H9 (cell line): ENCODE data around the gene CUEDC2. TPM values are rescaled to one million over a fixed set of nuclear protein-coding genes. Genes with fewer than 3 reads are reported as not detected.

ENCODE experiments used
- DNase-seq: peaks from one replicate; pipeline ENCODE4 v3.0.0-alpha.2; 2017
- H2AFZ ChIP-seq: one replicate; pipeline ENCODE4 v1.6.1; 2013; ENCODE audit warnings: mild to moderate bottlenecking, low read length, control low read depth, moderate library complexity
- H2AK5ac ChIP-seq: 2 replicates; pipeline ENCODE4 v1.6.1; 2013; ENCODE audit warnings: low read length, control low read depth, mixed read lengths; ENCODE audit not compliant: insufficient read length
- H2BK120ac ChIP-seq: one replicate; pipeline ENCODE4 v1.6.1; 2013; ENCODE audit warnings: low read depth, mild to moderate bottlenecking, low read length, control low read depth, inconsistent platforms; ENCODE audit not compliant: poor library complexity, severe bottlenecking
- H2BK12ac ChIP-seq: 2 replicates; pipeline ENCODE4 v1.6.1; 2013; ENCODE audit warnings: low read length, control low read depth, mixed read lengths, low read depth; ENCODE audit not compliant: insufficient read length
- H2BK15ac ChIP-seq: 2 replicates; pipeline ENCODE4 v1.6.1; 2013; ENCODE audit warnings: low read depth, low read length, control low read depth
- H2BK20ac ChIP-seq: one replicate; pipeline ENCODE4 v1.6.1; 2013; ENCODE audit warnings: low read depth, mild to moderate bottlenecking, low read length, control low read depth, inconsistent platforms; ENCODE audit not compliant: poor library complexity, severe bottlenecking
- H2BK5ac ChIP-seq: 2 replicates; pipeline ENCODE4 v1.6.1; 2013; ENCODE audit warnings: low read length, control low read depth, mixed read lengths; ENCODE audit not compliant: insufficient read length
- H3K14ac ChIP-seq: 2 replicates; pipeline ENCODE4 v1.6.1; 2013; ENCODE audit warnings: low read length, control low read depth; ENCODE audit not compliant: insufficient read depth
- H3K18ac ChIP-seq: 2 replicates; pipeline ENCODE4 v1.6.1; 2013; ENCODE audit warnings: low read depth, mild to moderate bottlenecking, mixed read lengths, low read length, control low read depth; ENCODE audit not compliant: insufficient read length
- H3K23ac ChIP-seq: 2 replicates; pipeline ENCODE4 v1.6.1; 2013; ENCODE audit warnings: low read length, control low read depth, mixed read lengths, low read depth; ENCODE audit not compliant: insufficient read length
- H3K23me2 ChIP-seq: 2 replicates; pipeline ENCODE4 v1.6.1; 2013; ENCODE audit warnings: low read depth, mild to moderate bottlenecking, mixed read lengths, low read length, control low read depth; ENCODE audit not compliant: insufficient read length, poor library complexity, severe bottlenecking
- H3K27ac ChIP-seq: 2 replicates; pipeline ENCODE4 v1.5.1; 2013; ENCODE audit warnings: low read length, control low read depth, mixed read lengths, low read depth; ENCODE audit not compliant: insufficient read length
- H3K27me3 ChIP-seq: 2 replicates; pipeline ENCODE4 v1.6.1; 2013; ENCODE audit warnings: low read length, control low read depth, inconsistent platforms; ENCODE audit not compliant: insufficient read depth
- H3K4ac ChIP-seq: 2 replicates; pipeline ENCODE4 v1.6.1; 2013; ENCODE audit warnings: low read depth, mild to moderate bottlenecking, control low read depth, inconsistent platforms, low read length, moderate library complexity
- H3K4me1 ChIP-seq: 2 replicates; pipeline ENCODE4 v1.6.1; 2013; ENCODE audit warnings: low read length, control low read depth, inconsistent platforms; ENCODE audit not compliant: insufficient read depth
- H3K4me2 ChIP-seq: 2 replicates; pipeline ENCODE4 v1.6.1; 2013; ENCODE audit warnings: low read length, control low read depth, mixed read lengths; ENCODE audit not compliant: insufficient read length, insufficient read depth
- H3K56ac ChIP-seq: 2 replicates; pipeline ENCODE4 v1.6.1; 2013; ENCODE audit warnings: low read depth, mild to moderate bottlenecking, mixed read lengths, low read length, control low read depth; ENCODE audit not compliant: insufficient read length
- H3K79me1 ChIP-seq: 2 replicates; pipeline ENCODE4 v1.6.1; 2013; ENCODE audit warnings: low read depth, mild to moderate bottlenecking, moderate library complexity, low read length, control low read depth, inconsistent platforms; ENCODE audit not compliant: insufficient read depth, poor library complexity, severe bottlenecking
- H3K79me2 ChIP-seq: 2 replicates; pipeline ENCODE4 v1.6.1; 2013; ENCODE audit warnings: low read length, control low read depth, inconsistent platforms; ENCODE audit not compliant: insufficient read depth
- H3K9ac ChIP-seq: 2 replicates; pipeline ENCODE4 v1.6.1; 2013; ENCODE audit warnings: low read length, control low read depth, mixed read lengths; ENCODE audit not compliant: insufficient read length; ENCODE audit errors: extremely low read depth
- H3K9me3 ChIP-seq: one replicate; pipeline ENCODE4 v1.6.1; 2013; ENCODE audit warnings: low read depth, low read length, inconsistent platforms; ENCODE audit not compliant: control insufficient read depth
- H3T11ph ChIP-seq: one replicate; pipeline ENCODE4 v1.6.1; 2013; ENCODE audit warnings: mild to moderate bottlenecking, low read length, control low read depth, inconsistent platforms
- H4K20me1 ChIP-seq: one replicate; pipeline ENCODE4 v1.6.1; 2013; ENCODE audit not compliant: control insufficient read depth, insufficient read length, insufficient read depth
- H4K5ac ChIP-seq: 2 replicates; pipeline ENCODE4 v1.6.1; 2013; ENCODE audit warnings: low read depth, mild to moderate bottlenecking, mixed read lengths, low read length, control low read depth; ENCODE audit not compliant: insufficient read length
- H4K8ac ChIP-seq: replicated peaks from 2 replicates; pipeline ENCODE4 v1.6.1; 2013; ENCODE audit warnings: low read length, control low read depth, mixed read lengths, low read depth; ENCODE audit not compliant: insufficient read length
- H4K91ac ChIP-seq: 2 replicates; pipeline ENCODE4 v1.6.1; 2013; ENCODE audit warnings: low read depth, mild to moderate bottlenecking, moderate library complexity, mixed read lengths, low read length, control low read depth; ENCODE audit not compliant: insufficient read length
- H3K27ac Mint-ChIP-seq, 3 experiments: 2 replicates in 2 of 3; 3 replicates in 1 of 3; pipeline ENCODE4 v1.8.0; 2020 to 2021; ENCODE audit warnings: mixed read lengths in 3 of 3, mild to moderate bottlenecking in 1 of 3, moderate library complexity in 1 of 3
- H3K27me3 Mint-ChIP-seq: 2 replicates; pipeline ENCODE4 v1.8.0; 2021; ENCODE audit warnings: low read depth, mild to moderate bottlenecking, moderate library complexity, mixed read lengths
- H3K36me3 Mint-ChIP-seq, 3 experiments: 2 replicates in 2 of 3; 3 replicates in 1 of 3; pipeline ENCODE4 v1.8.0; 2020 to 2021; ENCODE audit warnings: low read depth in 3 of 3, mixed read lengths in 3 of 3; ENCODE audit not compliant: insufficient read depth in 1 of 3
- H3K4me1 Mint-ChIP-seq, 2 experiments: 2 replicates each; pipeline ENCODE4 v1.8.0; 2020; ENCODE audit warnings: mixed read lengths in 2 of 2
- H3K4me3 Mint-ChIP-seq, 2 experiments: 2 replicates in 1 of 2; 3 replicates in 1 of 2; pipeline ENCODE4 v1.8.0; 2020 to 2021; ENCODE audit warnings: mild to moderate bottlenecking in 2 of 2, mixed read lengths in 2 of 2, moderate library complexity in 1 of 2
- H3K9me3 Mint-ChIP-seq, 2 experiments: 2 replicates in 1 of 2; 3 replicates in 1 of 2; pipeline ENCODE4 v1.8.0; 2020; ENCODE audit warnings: mild to moderate bottlenecking in 2 of 2, mixed read lengths in 2 of 2, moderate library complexity in 1 of 2
- WGBS: extraction: QIAGEN DNeasy Blood & Tissue Kit; methylation state at CpG from one replicate; pipeline ENCODE4 v1.1.7; 2013; ENCODE audit warnings: missing lambda C conversion rate, low lambda C conversion rate, mixed read lengths; ENCODE audit not compliant: insufficient read length; ENCODE audit errors: extremely low coverage; 5-methylcytosine and 5-hydroxymethylcytosine counted together
- total RNA-seq: library from RNA; stranded (reverse); gene quantifications from 2 replicates; pipeline ENCODE4 v1.2.1, GENCODE V29; 2021
- TF ChIP-seq, protein P1 (sequence below): fragments of 200-600 bp; sonication (generic); conservative IDR thresholded peaks from 3 replicates; pipeline ENCODE4 v1.8.0; 2021; ENCODE audit warnings: antibody characterized with exemption, mild to moderate bottlenecking

The CUEDC2 gene
- total RNA-seq, 1 experiment from 2014 or later: 41.2 TPM

GRCh38 chr10:102461187-102462054, 29.0 kb upstream of the CUEDC2 start:
- no peak overlapping the region for H2AK5ac ChIP-seq
- H4K20me1 ChIP-seq: no peaks in the 10 kb centered on the region
- WGBS: no CpG with 5 or more reads among the region's 54 CpGs
- H3K27ac ChIP-seq: peak overlapping the region; percentile 16
- H4K91ac ChIP-seq: no peak overlapping the region
- H4K8ac ChIP-seq: no peak overlapping the region
- Mint-ChIP-seq H3K4me3 (peak overlapping the region; percentile 76 to 95), H3K9me3 (no peaks in the 10 kb centered on the region), H3K36me3 (peaks cover 0 to 4% (median 2%) of the 10 kb centered on the region in 3 experiments; a peak in 3 of 7 replicates), H3K27ac (peak overlapping the region; percentile 79 to 97 (median 91); a peak in 6 of 7 replicates), H3K4me1 (peaks cover 41 to 51% of the 10 kb centered on the region in 2 experiments), H3K27me3 (peaks cover 16% of the 10 kb centered on the region)
- H3K4me2 ChIP-seq: peak overlapping the region; percentile 83
- peaks cover 10% of the 10 kb centered on the region for H3K23me2 ChIP-seq
- H2BK5ac ChIP-seq: peak overlapping the region; percentile 32
- H3K4me1 ChIP-seq: peaks cover 3% of the 10 kb centered on the region
- H2BK20ac ChIP-seq: peak overlapping the region; percentile 76
- peak overlapping the region; percentile 81 for H3T11ph ChIP-seq
- DNase-seq: peak; percentile 95
- TF ChIP-seq, protein P1, sequence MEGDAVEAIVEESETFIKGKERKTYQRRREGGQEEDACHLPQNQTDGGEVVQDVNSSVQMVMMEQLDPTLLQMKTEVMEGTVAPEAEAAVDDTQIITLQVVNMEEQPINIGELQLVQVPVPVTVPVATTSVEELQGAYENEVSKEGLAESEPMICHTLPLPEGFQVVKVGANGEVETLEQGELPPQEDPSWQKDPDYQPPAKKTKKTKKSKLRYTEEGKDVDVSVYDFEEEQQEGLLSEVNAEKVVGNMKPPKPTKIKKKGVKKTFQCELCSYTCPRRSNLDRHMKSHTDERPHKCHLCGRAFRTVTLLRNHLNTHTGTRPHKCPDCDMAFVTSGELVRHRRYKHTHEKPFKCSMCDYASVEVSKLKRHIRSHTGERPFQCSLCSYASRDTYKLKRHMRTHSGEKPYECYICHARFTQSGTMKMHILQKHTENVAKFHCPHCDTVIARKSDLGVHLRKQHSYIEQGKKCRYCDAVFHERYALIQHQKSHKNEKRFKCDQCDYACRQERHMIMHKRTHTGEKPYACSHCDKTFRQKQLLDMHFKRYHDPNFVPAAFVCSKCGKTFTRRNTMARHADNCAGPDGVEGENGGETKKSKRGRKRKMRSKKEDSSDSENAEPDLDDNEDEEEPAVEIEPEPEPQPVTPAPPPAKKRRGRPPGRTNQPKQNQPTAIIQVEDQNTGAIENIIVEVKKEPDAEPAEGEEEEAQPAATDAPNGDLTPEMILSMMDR: no peak
- peak overlapping the region; percentile 91; the same call in 1 of the 2 replicates for H3K14ac ChIP-seq
- peak overlapping the region; percentile 80 for H4K5ac ChIP-seq
- H3K4ac ChIP-seq: peak overlapping the region; percentile 29; the same call in 1 of the 2 replicates
- no peak overlapping the region for H2BK12ac ChIP-seq
- no peak overlapping the region for H3K56ac ChIP-seq
- H3K79me2 ChIP-seq: no peaks in the 10 kb centered on the region
- peak overlapping the region; percentile 53 for H2AFZ ChIP-seq
- H3K18ac ChIP-seq: peak overlapping the region; percentile 90
- no peaks in the 10 kb centered on the region for H3K9me3 ChIP-seq
- H3K79me1 ChIP-seq: no peaks in the 10 kb centered on the region
- peak overlapping the region; percentile 68 for H3K9ac ChIP-seq
- peak overlapping the region; percentile 84 for H2BK120ac ChIP-seq
- H3K27me3 ChIP-seq: no peaks in the 10 kb centered on the region
- H2BK15ac ChIP-seq: no peak overlapping the region
- H3K23ac ChIP-seq: no peak overlapping the region
